ENCODE data around the gene MAL.

Gene MAL

GRCh38 chr2:95050385-95051300 lies 25.1 kb downstream of the MAL start:
- DNase-seq: no peak

GRCh38 chr2:95051626-95052025 lies 26.1 kb downstream of the MAL start:
- no peak for DNase-seq

DNA sequence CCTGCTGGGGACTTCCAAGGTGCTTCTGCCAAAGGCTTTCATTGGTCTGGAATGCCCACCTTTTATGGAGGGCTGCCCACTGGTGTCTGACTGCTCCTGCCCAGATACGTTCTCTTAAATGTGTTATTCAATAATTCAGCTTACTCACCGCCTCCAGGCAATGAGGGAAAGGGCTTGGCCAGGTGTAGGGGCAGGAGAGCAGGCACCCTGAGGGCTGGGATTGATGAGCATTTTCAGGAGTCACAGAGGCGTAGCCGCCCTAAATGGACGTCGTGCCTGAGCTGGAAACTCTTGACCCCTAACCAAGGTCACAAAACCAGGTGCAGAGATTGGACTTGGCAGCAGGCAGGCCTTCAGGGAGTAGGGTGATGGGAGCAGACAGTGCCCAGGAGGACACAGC lies 26.8 kb downstream of the MAL start:
- DNase-seq: no peak

GRCh38 chr2:95052804-95053479 lies 27.4 kb downstream of the MAL start:
- no peak for DNase-seq

DNA sequence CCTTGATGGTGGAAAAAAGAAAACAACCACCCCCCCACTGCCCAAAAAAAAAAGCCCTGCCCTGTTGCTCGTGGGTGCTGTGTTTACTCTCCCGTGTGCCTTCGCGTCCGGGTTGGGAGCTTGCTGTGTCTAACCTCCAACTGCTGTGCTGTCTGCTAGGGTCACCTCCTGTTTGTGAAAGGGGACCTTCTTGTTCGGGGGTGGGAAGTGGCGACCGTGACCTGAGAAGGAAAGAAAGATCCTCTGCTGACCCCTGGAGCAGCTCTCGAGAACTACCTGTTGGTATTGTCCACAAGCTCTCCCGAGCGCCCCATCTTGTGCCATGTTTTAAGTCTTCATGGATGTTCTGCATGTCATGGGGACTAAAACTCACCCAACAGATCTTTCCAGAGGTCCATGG lies 28.0 kb downstream of the MAL start:
- peak in 1 of 2 experiments; percentile 12 for DNase-seq

DNA sequence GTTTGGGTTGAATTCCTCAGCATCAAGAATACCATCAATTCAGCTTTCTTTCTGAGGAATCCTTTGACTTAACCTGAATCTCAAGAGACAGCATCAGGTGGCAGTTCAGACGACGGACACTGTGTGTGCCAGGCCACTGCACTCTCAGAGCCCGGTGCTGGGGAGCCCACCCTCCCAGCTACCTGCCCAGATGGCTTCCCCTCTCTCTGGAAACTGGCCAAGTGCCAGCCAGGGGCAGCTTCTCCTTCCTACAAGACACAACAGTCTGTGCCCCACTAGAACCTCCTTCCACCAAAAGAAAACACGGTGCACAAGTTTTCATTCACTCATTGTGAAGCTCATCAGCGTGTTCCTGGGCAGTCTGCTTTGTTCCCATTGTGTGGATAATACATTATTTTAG lies 28.5 kb downstream of the MAL start:
- DNase-seq: no peak

GRCh38 chr2:95055262-95055661 lies 29.8 kb downstream of the MAL start:
- no peak for DNase-seq

DNA sequence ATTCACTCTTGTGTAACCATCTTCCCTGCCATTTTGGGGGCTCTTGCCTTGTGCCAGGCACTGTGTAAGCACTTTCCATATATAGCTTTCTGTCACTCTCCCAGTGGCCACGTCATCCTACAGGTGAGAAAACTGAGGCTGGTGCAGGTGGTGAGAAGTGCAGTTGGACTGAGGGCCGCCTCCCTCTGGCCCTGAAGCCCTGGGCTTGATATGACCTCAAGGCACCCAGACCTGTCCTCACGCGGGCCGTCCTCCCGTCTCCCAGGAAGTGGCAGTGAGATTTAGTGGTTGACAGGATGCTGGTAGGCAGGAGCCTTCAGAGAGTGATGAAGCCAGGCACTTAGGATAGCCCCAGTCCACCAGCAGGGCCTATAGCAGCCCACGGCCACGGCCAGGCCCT lies 30.5 kb downstream of the MAL start:
- DNase-seq: no peak

GRCh38 chr2:95056461-95057459 lies 31.3 kb downstream of the MAL start:
- DNase-seq: no peak

DNA sequence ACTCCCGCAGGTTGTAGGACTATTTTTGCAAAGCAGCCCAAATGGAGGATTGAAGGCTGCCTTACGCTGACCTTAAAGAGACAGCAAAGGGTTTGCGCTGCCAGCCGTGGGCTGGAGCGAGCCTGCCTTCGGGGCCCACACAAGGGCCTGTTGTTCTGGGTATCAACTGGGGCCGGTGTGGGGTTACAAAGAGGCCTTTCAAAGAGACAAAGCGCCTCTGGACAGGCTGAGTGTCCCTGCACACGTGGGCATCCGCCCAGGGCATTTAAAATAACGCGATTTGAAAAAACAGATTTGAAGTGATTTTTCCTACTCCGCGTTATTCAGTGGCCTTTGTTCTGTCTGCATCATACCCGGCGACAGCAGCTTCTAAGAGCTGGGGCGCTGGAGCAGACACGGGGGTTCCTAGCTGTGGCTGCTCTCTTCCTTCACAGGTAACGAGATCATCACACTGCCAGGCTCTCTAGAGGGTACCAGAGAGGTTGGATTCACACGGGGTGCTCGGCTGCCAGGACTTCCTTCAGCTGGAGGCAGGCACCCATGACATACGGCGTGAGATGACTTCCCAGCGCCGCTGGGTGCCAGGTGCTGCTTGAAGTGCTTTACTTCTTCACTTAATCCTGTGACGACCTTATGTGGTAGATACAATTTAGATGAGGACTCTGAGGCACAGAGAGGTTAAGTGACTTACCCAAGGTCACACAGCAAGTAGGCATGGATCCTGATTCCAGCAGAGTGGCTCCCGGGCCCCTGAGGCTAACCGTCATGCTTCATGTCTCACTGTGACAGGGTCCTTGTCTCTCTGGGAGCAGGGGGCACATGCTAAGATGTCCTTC lies 32.2 kb downstream of the MAL start:
- peak in 1 of 2 experiments; percentile 42 for DNase-seq

- no peak for DNase-seq
Measured at GRCh38 chr2:95058466-95058988, 33.0 kb downstream of the MAL start.

DNA sequence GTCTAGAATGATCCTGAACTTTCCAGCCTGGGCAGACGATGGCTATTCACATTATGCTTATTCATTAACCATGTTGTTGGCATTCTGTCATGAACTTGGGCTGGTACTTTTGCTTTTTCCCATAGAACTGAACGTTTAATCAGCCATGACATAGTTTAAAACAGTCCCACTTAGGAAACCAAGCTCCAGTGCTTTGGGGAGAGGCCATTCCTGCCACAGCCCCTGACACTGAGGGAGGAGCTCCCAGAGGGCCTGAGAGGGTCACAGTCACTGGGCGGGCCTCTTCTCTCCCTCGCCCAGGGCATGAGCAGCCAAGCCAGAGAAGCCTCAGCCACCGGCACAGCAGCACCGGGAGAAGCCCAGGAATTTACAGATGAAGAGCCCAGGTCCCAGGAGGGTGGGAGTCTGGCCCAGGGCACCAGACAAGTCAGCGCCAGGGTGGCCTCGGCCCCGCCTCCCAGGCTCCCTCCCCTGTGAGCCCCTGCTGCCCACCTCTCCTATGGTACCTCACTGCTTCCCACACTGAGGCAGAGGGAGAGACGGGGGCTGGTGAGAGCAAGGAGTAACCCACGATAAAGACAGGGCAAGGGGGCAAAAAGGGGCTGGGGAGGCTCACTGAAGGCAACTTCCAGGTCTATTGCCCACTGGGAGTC lies 33.6 kb downstream of the MAL start:
- DNase-seq: no peak

- DNase-seq: no peak
Measured at GRCh38 chr2:95059656-95060370, 34.3 kb downstream of the MAL start.

DNA sequence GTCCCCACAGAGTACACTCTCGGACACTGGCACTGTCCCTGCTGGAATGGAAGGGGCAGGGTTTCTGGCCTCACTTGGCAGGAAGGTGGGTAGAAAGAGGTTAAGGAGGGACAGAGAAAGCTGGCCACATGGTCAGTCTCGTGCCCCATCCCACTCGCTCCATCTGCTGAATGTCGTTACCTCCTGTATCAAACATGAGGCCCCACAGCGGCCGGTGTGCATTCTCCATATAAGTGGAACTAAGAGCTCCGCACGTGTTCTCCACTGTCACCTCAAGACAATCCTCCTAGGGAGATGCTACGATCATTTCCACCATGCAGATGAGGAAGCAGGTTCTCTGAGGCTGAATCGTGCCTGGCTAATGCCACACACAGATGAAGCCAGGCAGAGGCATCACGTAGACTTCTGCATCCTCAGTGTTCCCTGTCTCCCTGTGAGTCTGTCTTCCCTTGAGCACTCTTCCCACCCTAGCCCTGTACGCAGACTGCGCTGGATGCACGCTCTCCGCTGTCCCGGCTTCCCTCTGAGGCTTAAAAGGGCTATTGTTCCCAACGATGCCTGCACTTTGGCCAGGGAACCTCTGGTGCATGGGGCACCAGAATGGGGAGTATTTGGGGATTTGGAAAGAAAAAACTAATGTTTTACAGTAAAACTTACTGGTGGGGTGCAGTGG lies 35.1 kb downstream of the MAL start:
- DNase-seq: no peak

GRCh38 chr2:95061119-95061512 lies 35.6 kb downstream of the MAL start:
- DNase-seq: no peak

- DNase-seq: no peak
Measured at GRCh38 chr2:95061601-95062183, 36.2 kb downstream of the MAL start.

DNA sequence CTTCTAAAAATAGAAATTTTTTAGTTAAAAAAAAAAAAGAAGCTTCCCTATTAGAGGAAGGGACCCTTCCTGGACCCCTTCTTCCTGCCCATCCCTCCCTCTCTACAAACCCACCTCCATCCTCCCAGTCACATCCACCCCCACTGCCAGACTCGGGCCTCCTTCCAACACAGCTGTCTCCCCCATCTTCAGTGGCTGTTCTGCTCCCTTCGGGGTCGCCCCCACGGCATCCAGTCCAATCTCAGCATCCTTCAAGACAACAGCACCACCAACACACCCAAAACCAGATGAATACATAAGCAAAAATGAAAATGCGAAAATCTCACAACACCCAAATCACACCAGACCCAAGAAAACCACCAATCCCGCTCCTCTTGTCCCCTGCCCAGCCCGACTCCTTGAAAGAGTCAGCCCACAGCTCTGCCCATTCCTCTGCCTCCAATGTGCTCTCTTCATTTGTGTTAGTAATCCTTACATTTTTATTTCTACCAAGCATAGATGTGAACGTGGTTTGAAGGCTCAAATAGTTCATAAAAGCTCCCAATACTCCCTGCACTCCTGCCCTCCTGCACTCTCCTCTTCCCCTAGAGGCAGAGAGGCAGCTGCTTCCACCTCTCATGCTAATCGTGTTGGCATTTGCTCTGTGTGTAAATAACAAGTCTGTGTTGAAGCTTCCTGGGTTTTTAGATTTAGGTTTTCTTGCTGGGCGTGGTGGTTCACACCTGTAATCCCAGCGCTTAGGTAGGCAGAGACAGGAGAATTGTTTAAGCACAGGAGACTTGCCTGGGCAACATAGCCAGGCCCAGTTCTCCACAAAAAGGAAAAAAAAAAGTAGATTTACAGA lies 37.0 kb downstream of the MAL start:
- peak; percentile 23 to 70 for DNase-seq
